Globus pallidus (tissue), 1 donor: Measurements from ENCODE around the gene SPAG16.
A peak's percentile ranks its signal among the peaks of the same experiment; 100 is the strongest.
"Not testable (repeated sequence)": the region's sequence is repeated elsewhere in the genome, so short reads cannot be mapped to it uniquely, and the experiment has no call there.

Experiments
- DNase-seq: peaks from one replicate; pipeline ENCODE4 v3.0.0-alpha.2; 2015; ENCODE audit warnings: low spot score

Gene SPAG16

GRCh38 chr2:214006601-214007000 lies 722.3 kb downstream of the SPAG16 start:
- DNase-seq, result no peak

- no peak for DNase-seq
Measured at GRCh38 chr2:214011676-214012075, 727.4 kb downstream of the SPAG16 start.

- DNase-seq, result no peak
Measured at GRCh38 chr2:214014551-214015220, 730.4 kb downstream of the SPAG16 start.

GRCh38 chr2:214019229-214019972 lies 735.1 kb downstream of the SPAG16 start:
- DNase-seq, result no peak

GRCh38 chr2:214019973-214020345 lies 735.7 kb downstream of the SPAG16 start:
- DNase-seq, result no peak

- DNase-seq, result no peak
Measured at GRCh38 chr2:214029190-214029589, 744.9 kb downstream of the SPAG16 start.

GRCh38 chr2:214031566-214031965 lies 747.3 kb downstream of the SPAG16 start:
- DNase-seq, result no peak

GRCh38 chr2:214034417-214034816 lies 750.2 kb downstream of the SPAG16 start:
- no peak for DNase-seq

GRCh38 chr2:214035091-214035852 lies 751.0 kb downstream of the SPAG16 start:
- no peak for DNase-seq

- no peak for DNase-seq
Measured at GRCh38 chr2:214035921-214036320, 751.7 kb downstream of the SPAG16 start.

GRCh38 chr2:214038186-214038585 lies 753.9 kb downstream of the SPAG16 start:
- no peak for DNase-seq

- DNase-seq, result no peak
Measured at GRCh38 chr2:214050731-214051130, 766.5 kb downstream of the SPAG16 start.

GRCh38 chr2:214051585-214051984 lies 767.3 kb downstream of the SPAG16 start:
- DNase-seq, result no peak

- no peak for DNase-seq
Measured at GRCh38 chr2:214052235-214052634, 768.0 kb downstream of the SPAG16 start.

GRCh38 chr2:214057986-214058385 lies 773.7 kb downstream of the SPAG16 start:
- DNase-seq, result no peak

- DNase-seq, result not testable (repeated sequence)
Measured at GRCh38 chr2:214062279-214062678, 778.0 kb downstream of the SPAG16 start.

GRCh38 chr2:214064471-214064870 lies 780.2 kb downstream of the SPAG16 start:
- DNase-seq, result no peak

GRCh38 chr2:214066862-214067261 lies 782.6 kb downstream of the SPAG16 start:
- peak; percentile 4 for DNase-seq

- peak; percentile 54 for DNase-seq
Measured at GRCh38 chr2:214069254-214069653, 785.0 kb downstream of the SPAG16 start.

GRCh38 chr2:214075456-214075855 lies 791.2 kb downstream of the SPAG16 start:
- no peak for DNase-seq

- no peak for DNase-seq
Measured at GRCh38 chr2:214076527-214076926, 792.3 kb downstream of the SPAG16 start.

- DNase-seq, result no peak
Measured at GRCh38 chr2:214077727-214078126, 793.5 kb downstream of the SPAG16 start.

GRCh38 chr2:214079032-214079431 lies 794.8 kb downstream of the SPAG16 start:
- DNase-seq, result no peak
